Liver (tissue), 9 donors: Measurements from ENCODE around the gene NCF4. TPM values are rescaled to one million over a fixed set of nuclear protein-coding genes. Genes with fewer than 3 reads are reported as not detected.

Experiments
- DNase-seq: peaks from one replicate; pipeline ENCODE4 v3.0.0-alpha.2; 2017; ENCODE audit warnings: low spot score
- H3K27ac ChIP-seq, 2 donors: one replicate each; pipeline ENCODE4 v1.7.0; 2013; ENCODE audit warnings: inconsistent platforms in 2 of 2, low read length in 2 of 2, control low read depth in 1 of 2, low read depth in 1 of 2, mild to moderate bottlenecking in 1 of 2
- H3K27me3 ChIP-seq, 4 donors: one replicate each; pipeline versions ENCODE4 v1.6.1 to v1.7.0; 2013; ENCODE audit warnings: low read length in 3 of 4, inconsistent platforms in 1 of 4, mild to moderate bottlenecking in 1 of 4, moderate library complexity in 1 of 4; ENCODE audit not compliant: control insufficient read depth in 4 of 4, insufficient read depth in 4 of 4
- H3K36me3 ChIP-seq, 4 donors: one replicate each; pipeline versions ENCODE4 v1.6.1 to v1.7.0; 2013; ENCODE audit warnings: low read length in 3 of 4, mild to moderate bottlenecking in 3 of 4, low read depth in 1 of 4, moderate library complexity in 1 of 4; ENCODE audit not compliant: control insufficient read depth in 4 of 4, insufficient read depth in 3 of 4
- H3K4me1 ChIP-seq, 4 donors: one replicate each; pipeline versions ENCODE4 v1.6.1 to v1.7.0; 2013; ENCODE audit warnings: low read length in 3 of 4, mild to moderate bottlenecking in 3 of 4, moderate library complexity in 1 of 4; ENCODE audit not compliant: control insufficient read depth in 4 of 4, insufficient read depth in 4 of 4
- H3K4me3 ChIP-seq, 3 donors: one replicate each; pipeline versions ENCODE4 v1.6.1 to v1.7.0; 2013; ENCODE audit warnings: low read length in 3 of 3, control low read depth in 1 of 3, low read depth in 1 of 3, mild to moderate bottlenecking in 1 of 3
- H3K9ac ChIP-seq, 2 donors: one replicate each; pipeline ENCODE4 v1.7.0; 2013; ENCODE audit warnings: low read length in 2 of 2, mild to moderate bottlenecking in 2 of 2, moderate library complexity in 2 of 2, control low read depth in 1 of 2, low read depth in 1 of 2
- H3K9me3 ChIP-seq, 4 donors: one replicate each; pipeline versions ENCODE4 v1.6.1 to v1.7.0; 2013; ENCODE audit warnings: low read length in 3 of 4; ENCODE audit not compliant: control insufficient read depth in 4 of 4
- ATF3 ChIP-seq: IDR thresholded peaks from 2 replicates; pipeline ENCODE4 v1.6.1; 2016; ENCODE audit warnings: antibody characterized with exemption
- CTCF ChIP-seq: fragments of 150-350 bp; IDR thresholded peaks from 2 replicates; pipeline ENCODE4 v1.5.1; 2017; ENCODE audit warnings: improper control_type of control experiment, low read depth, low read length; ENCODE audit not compliant: missing input control
- EGR1 ChIP-seq, 2 donors: IDR thresholded peaks; 2 replicates each; pipeline ENCODE4 v1.6.1; 2016 to 2018; ENCODE audit warnings: antibody characterized with exemption in 2 of 2, low read depth in 2 of 2
- FOXA1 ChIP-seq: IDR thresholded peaks from 2 replicates; pipeline ENCODE4 v1.6.1; 2016; ENCODE audit warnings: antibody characterized with exemption
- FOXA2 ChIP-seq: IDR thresholded peaks from 2 replicates; pipeline ENCODE4 v1.6.1; 2016; ENCODE audit warnings: antibody characterized with exemption
- GABPA ChIP-seq, 2 donors: IDR thresholded peaks in 1 of 2; conservative IDR thresholded peaks in 1 of 2; 2 replicates each; pipeline ENCODE4 v1.6.1; 2016; ENCODE audit warnings: antibody characterized with exemption in 2 of 2, mild to moderate bottlenecking in 1 of 2, moderate library complexity in 1 of 2
- HNF4A ChIP-seq, 2 donors: conservative IDR thresholded peaks; 2 replicates each; pipeline ENCODE4 v1.6.1; 2016; ENCODE audit warnings: antibody characterized with exemption in 2 of 2, mild to moderate bottlenecking in 2 of 2
- HNF4G ChIP-seq: IDR thresholded peaks from 2 replicates; pipeline ENCODE4 v1.6.1; 2016; ENCODE audit warnings: antibody characterized with exemption
- JUND ChIP-seq, 2 donors: IDR thresholded peaks; 2 replicates each; pipeline ENCODE4 v1.6.1; 2016; ENCODE audit warnings: antibody characterized with exemption in 2 of 2
- MAX ChIP-seq: IDR thresholded peaks from 2 replicates; pipeline ENCODE4 v1.6.1; 2016; ENCODE audit warnings: antibody characterized with exemption
- NR2F2 ChIP-seq: IDR thresholded peaks from 2 replicates; pipeline ENCODE4 v1.6.1; 2016; ENCODE audit warnings: antibody characterized with exemption
- RAD21 ChIP-seq, 2 donors: IDR thresholded peaks; 2 replicates each; pipeline ENCODE4 v1.6.1; 2016; ENCODE audit warnings: antibody characterized with exemption in 2 of 2, mild to moderate bottlenecking in 2 of 2
- REST ChIP-seq: IDR thresholded peaks from 2 replicates; pipeline ENCODE4 v1.6.1; 2016; ENCODE audit warnings: antibody characterized with exemption, mild to moderate bottlenecking
- RXRA ChIP-seq, 2 donors: IDR thresholded peaks; 2 replicates each; pipeline ENCODE4 v1.6.1; 2017 to 2018; ENCODE audit warnings: antibody characterized with exemption in 2 of 2, mild to moderate bottlenecking in 1 of 2
- TAF1 ChIP-seq: conservative IDR thresholded peaks from 2 replicates; pipeline ENCODE4 v1.6.1; 2016; ENCODE audit warnings: antibody characterized with exemption, mild to moderate bottlenecking
- ZBTB33 ChIP-seq: IDR thresholded peaks from 2 replicates; pipeline ENCODE4 v1.6.1; 2016; ENCODE audit warnings: antibody characterized with exemption
- WGBS: extraction: QIAGEN DNeasy Blood & Tissue Kit; methylation state at CpG from one replicate; pipeline ENCODE4 v1.1.7; 2013; 5-methylcytosine and 5-hydroxymethylcytosine counted together
- polyA plus RNA-seq, 2 donors: library from polyadenylated mRNA; stranded (reverse) in 1 of 2; unstranded in 1 of 2; fragments of 200-250 nt in 1 of 2; fragments of >200 nt in 1 of 2; fragmentation: Nextera tagmentation in 1 of 2; extraction: Ambion mirVana in 1 of 2; gene quantifications; one replicate each; pipeline versions ENCODE4 v1.2.1 to v1.2.3, GENCODE V29; 2013 to 2015
- total RNA-seq, 2 donors: library from RNA; depleted of rRNA; stranded (reverse); fragments of >200 nt; gene quantifications; one replicate each; pipeline ENCODE4 v1.2.3, GENCODE V29; 2014
- donor health status: healthy.
- donor health status: healthy.
- donor health status: healthy.
- donor health status: healthy.
- donor health status: healthy.

Gene NCF4
- total and polyA plus RNA-seq, 4 donors, result 3.9 to 14.3 (median 5.4) TPM

- no peaks in the 10 kb centered on the region for H3K36me3 ChIP-seq
- TF ChIP-seq MAX, result no peak
- no peak for TF ChIP-seq REST
- TF ChIP-seq HNF4A (conservative IDR thresholded peaks at IDR 0.05), result no peak
- no peak for TF ChIP-seq ATF3
- TF ChIP-seq TAF1, result no peak
- TF ChIP-seq ZBTB33, result no peak
- no peak for TF ChIP-seq RXRA (IDR thresholded peaks at IDR 0.05)
- no peak for TF ChIP-seq FOXA1
- TF ChIP-seq HNF4G, result no peak
- no peak for TF ChIP-seq JUND (IDR thresholded peaks at IDR 0.05)
- TF ChIP-seq CTCF, result no peak
- no peak overlapping the region for H3K4me3 ChIP-seq
- no peaks in the 10 kb centered on the region for H3K27me3 ChIP-seq
- no peaks in the 10 kb centered on the region for H3K4me1 ChIP-seq
- DNase-seq, result no peak
- no peak overlapping the region for H3K27ac ChIP-seq
- H3K9ac ChIP-seq, result no peak overlapping the region
- peaks cover 0 to 4% (median 0%) of the 10 kb centered on the region in 4 donors for H3K9me3 ChIP-seq
Observed at GRCh38 chr22:36916034-36916433, 55.2 kb downstream of the NCF4 start.

- Histone ChIP-seq H3K27ac (no peak overlapping the region), H3K9ac (no peak overlapping the region), H3K36me3 (no peaks in the 10 kb centered on the region), H3K27me3 (peaks cover 0 to 4% (median 0%) of the 10 kb centered on the region in 4 donors), H3K4me1 (no peaks in the 10 kb centered on the region), H3K4me3 (no peak overlapping the region), H3K9me3 (peaks cover 0 to 4% (median 0%) of the 10 kb centered on the region in 4 donors)
- WGBS, result 75% methylated on average over 3 of the region's 3 CpGs
- no peak for DNase-seq
- TF ChIP-seq JUND (IDR thresholded peaks at IDR 0.05), result no peak
- TF ChIP-seq HNF4A (conservative IDR thresholded peaks at IDR 0.05), result no peak
- TF ChIP-seq NR2F2, result no peak
- TF ChIP-seq ATF3, result no peak
- TF ChIP-seq RAD21 (IDR thresholded peaks at IDR 0.05), result no peak
- no peak for TF ChIP-seq CTCF
- TF ChIP-seq TAF1, result no peak
- no peak for TF ChIP-seq RXRA (IDR thresholded peaks at IDR 0.05)
- no peak for TF ChIP-seq EGR1 (IDR thresholded peaks at IDR 0.05; ENCODE audit: low read depth in 2 of 2)
- no peak for TF ChIP-seq GABPA (IDR thresholded peaks at IDR 0.05 in 1 of 2, conservative IDR thresholded peaks at IDR 0.05 in 1 of 2)
- no peak for TF ChIP-seq FOXA1
- no peak for TF ChIP-seq ZBTB33
- TF ChIP-seq FOXA2, result no peak
Observed at GRCh38 chr22:36918586-36919284, 57.9 kb downstream of the NCF4 start.
